Nephron progenitor cell (in vitro differentiated cells): Measurements from ENCODE around the gene MLC1.

Source experiments
- DNase-seq: peaks from one replicate; pipeline ENCODE4 v3.0.0; 2021
- H3K27ac Mint-ChIP-seq: 2 replicates; pipeline ENCODE4 v1.8.0; 2021; ENCODE audit warnings: mild to moderate bottlenecking, moderate library complexity, mixed read lengths
- H3K27me3 Mint-ChIP-seq: 2 replicates; pipeline ENCODE4 v1.8.0; 2021; ENCODE audit warnings: mild to moderate bottlenecking, low read depth, mixed read lengths; ENCODE audit not compliant: poor library complexity
- H3K36me3 Mint-ChIP-seq: 2 replicates; pipeline ENCODE4 v1.8.0; 2021; ENCODE audit warnings: low read depth, mixed read lengths
- H3K4me1 Mint-ChIP-seq: 2 replicates; pipeline ENCODE4 v1.8.0; 2021; ENCODE audit warnings: mixed read lengths
- H3K4me3 Mint-ChIP-seq: 2 replicates; pipeline ENCODE4 v1.8.0; 2021; ENCODE audit warnings: mild to moderate bottlenecking, moderate library complexity, mixed read lengths
- H3K9me3 Mint-ChIP-seq: 2 replicates; pipeline ENCODE4 v1.8.0; 2021; ENCODE audit warnings: mild to moderate bottlenecking, moderate library complexity, mixed read lengths
- TF ChIP-seq, protein P1 (sequence below): fragments of 200-600 bp; sonication (generic); IDR thresholded peaks from 2 replicates; pipeline ENCODE4 v1.5.0; 2021; ENCODE audit warnings: antibody characterized with exemption

MLC1 gene

DNA sequence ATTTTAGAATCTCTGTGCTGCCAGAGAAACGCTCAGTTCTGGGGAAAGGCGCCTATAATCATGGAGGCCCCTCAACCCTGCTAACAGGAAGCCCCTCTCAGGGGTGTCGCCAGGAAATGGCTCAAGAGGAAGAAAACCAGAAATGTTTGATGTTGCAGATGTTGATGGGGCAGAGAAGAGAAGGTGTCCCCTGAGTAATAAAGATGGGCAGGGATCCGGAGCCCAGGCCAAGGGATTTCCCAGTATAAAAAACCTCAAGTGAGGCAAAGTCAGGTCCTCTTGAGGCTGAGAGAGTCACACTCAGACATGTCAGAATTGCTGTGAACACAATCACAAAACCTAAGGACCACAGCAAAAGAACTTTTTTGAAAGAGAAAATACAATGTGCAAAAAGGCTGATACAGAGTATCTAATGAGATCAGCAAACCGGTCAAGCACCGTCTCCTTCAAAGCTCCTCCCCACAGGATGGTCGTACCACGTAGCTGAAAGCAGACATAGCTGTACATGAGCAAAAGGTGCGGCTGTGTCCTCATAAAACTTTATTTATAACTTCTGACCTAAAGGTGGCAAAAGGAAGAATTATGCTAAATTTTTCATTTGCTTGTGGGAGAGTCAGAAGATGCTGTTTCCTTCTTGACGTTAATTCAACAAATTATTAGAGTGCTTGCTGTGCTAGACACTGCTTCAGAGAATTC is 16.8 kb upstream of the MLC1 start:
- H3K4me1 Mint-ChIP-seq, result peaks cover 22% of the 10 kb centered on the region
- peak overlapping the region; percentile 41 for H3K27ac Mint-ChIP-seq
- DNase-seq, result no peak
- H3K4me3 Mint-ChIP-seq, result no peak overlapping the region
- H3K27me3 Mint-ChIP-seq, result peaks cover 9% of the 10 kb centered on the region
- no peaks in the 10 kb centered on the region for H3K36me3 Mint-ChIP-seq
- H3K9me3 Mint-ChIP-seq, result no peaks in the 10 kb centered on the region
- TF ChIP-seq, protein P1, sequence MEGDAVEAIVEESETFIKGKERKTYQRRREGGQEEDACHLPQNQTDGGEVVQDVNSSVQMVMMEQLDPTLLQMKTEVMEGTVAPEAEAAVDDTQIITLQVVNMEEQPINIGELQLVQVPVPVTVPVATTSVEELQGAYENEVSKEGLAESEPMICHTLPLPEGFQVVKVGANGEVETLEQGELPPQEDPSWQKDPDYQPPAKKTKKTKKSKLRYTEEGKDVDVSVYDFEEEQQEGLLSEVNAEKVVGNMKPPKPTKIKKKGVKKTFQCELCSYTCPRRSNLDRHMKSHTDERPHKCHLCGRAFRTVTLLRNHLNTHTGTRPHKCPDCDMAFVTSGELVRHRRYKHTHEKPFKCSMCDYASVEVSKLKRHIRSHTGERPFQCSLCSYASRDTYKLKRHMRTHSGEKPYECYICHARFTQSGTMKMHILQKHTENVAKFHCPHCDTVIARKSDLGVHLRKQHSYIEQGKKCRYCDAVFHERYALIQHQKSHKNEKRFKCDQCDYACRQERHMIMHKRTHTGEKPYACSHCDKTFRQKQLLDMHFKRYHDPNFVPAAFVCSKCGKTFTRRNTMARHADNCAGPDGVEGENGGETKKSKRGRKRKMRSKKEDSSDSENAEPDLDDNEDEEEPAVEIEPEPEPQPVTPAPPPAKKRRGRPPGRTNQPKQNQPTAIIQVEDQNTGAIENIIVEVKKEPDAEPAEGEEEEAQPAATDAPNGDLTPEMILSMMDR, result no peak

- Mint-ChIP-seq H3K4me3 (no peak overlapping the region), H3K9me3 (no peaks in the 10 kb centered on the region), H3K27ac (no peak overlapping the region), H3K27me3 (peaks cover 21% of the 10 kb centered on the region), H3K36me3 (no peaks in the 10 kb centered on the region), H3K4me1 (peaks cover 11% of the 10 kb centered on the region)
- DNase-seq, result no peak
- TF ChIP-seq, protein P1, result no peak
Observed at GRCh38 chr22:50098052-50098451, 12.8 kb upstream of the MLC1 start.

GRCh38 chr22:50092342-50092741 is 7.1 kb upstream of the MLC1 start:
- TF ChIP-seq, protein P1, result no peak
- Mint-ChIP-seq H3K27me3 (peaks cover 24% of the 10 kb centered on the region), H3K4me3 (no peak overlapping the region), H3K27ac (no peak overlapping the region), H3K36me3 (no peaks in the 10 kb centered on the region), H3K4me1 (no peaks in the 10 kb centered on the region), H3K9me3 (peaks cover 16% of the 10 kb centered on the region)
- DNase-seq, result no peak

DNA sequence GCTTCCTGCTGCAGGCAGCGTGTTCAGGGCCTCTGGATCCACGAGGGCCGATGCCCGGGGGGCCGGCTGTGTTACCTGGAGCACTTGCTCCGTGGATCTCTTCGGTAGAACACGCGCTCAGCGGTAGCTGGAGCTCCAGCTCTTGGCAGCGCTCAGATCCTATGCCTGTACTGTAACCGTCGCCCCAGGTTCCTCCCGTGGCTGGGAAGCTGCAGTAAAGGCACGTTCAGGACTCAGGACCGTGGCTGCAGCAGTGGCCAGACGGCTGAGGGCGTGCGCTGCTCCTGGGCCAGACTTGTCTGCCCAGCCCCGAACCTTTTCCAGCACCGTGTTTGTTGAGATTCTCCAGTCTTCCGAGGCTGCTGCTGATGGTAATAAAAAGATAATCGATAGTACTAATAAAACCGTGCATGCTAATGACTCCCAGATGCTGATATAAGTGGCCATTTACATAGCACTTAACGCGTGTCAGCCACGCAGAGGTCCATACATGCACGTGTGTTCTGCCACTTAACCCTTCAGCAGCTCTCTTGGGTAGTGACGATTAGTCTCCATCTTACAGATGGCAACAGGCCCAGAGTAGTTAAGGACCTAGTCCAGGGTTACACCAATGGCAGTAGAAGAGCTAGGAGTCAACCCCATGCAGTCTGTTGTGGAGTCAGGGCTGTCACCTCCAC is 6.0 kb upstream of the MLC1 start:
- Mint-ChIP-seq H3K9me3 (peaks cover 25% of the 10 kb centered on the region), H3K27me3 (peaks cover 15% of the 10 kb centered on the region), H3K27ac (no peak overlapping the region), H3K4me3 (no peak overlapping the region), H3K4me1 (no peaks in the 10 kb centered on the region), H3K36me3 (no peaks in the 10 kb centered on the region)
- TF ChIP-seq, protein P1, result no peak
- no peak for DNase-seq

DNA sequence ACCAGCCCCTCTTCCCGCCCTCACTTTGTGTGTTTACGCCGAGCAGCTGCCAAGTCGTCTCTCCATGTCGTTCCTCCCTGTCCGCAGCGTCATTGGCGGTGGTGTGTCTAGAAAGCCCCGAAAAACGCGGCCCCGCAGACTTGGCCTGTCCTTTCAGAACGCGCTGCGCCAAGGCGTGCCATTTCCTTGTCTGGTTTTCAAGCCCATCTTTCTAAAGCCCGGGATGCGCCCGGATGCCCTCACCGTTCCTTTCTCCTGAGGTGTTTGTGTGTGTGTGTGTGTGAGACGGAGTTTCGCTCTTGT is 5.1 kb upstream of the MLC1 start:
- peaks cover 11% of the 10 kb centered on the region for H3K27me3 Mint-ChIP-seq
- H3K4me3 Mint-ChIP-seq, result no peak overlapping the region
- H3K36me3 Mint-ChIP-seq, result no peaks in the 10 kb centered on the region
- H3K27ac Mint-ChIP-seq, result no peak overlapping the region
- DNase-seq, result no peak
- peaks cover 25% of the 10 kb centered on the region for H3K9me3 Mint-ChIP-seq
- no peaks in the 10 kb centered on the region for H3K4me1 Mint-ChIP-seq
- TF ChIP-seq, protein P1, result no peak
